AG20443 (cell line): Measurements from ENCODE around the gene TAF1A.
A peak's percentile ranks its signal among the peaks of the same experiment; 100 is the strongest.

ENCODE experiments used
- DNase-seq: peaks from one replicate; pipeline ENCODE4 v3.0.0; 2012; ENCODE audit warnings: low spot score, mixed read lengths

The TAF1A gene

DNA sequence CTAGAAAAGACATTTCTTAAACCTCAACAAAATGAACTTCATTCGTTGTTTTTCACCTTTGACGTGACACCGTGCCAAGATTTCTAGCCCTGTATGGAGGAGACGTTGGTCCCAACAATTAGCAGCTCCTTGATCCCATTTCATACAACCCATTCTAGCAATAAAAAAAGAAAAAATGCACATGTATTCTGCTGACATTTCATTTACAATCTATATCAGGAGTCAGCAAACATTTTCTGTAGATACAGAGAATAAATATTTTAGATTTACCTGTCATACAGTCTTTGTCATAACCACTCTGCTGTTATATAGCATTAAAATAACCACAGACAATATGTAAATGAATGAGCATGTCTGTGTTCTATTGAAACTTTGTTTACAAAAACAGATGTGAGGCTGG, 7.0 kb upstream of the TAF1A start:
- no peak for DNase-seq

DNA sequence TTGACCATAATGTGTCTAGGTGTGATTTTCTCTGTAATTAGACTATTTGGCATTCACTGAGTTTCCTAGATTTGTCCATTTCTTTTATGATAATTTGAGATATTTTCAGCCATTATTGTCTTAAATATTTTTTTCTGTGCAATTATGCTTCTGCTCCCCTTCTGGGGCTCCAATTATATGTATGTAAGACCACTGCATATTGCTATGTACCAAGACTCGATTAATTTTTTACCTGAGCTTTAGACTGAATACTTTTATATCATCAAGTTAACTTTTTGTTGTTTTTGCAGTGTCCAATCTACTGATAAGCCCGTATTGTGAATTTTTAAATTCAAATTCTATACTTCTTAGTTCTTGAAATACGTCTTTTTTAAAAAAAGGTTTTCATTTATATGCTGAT, 5.1 kb upstream of the TAF1A start:
- no peak for DNase-seq

DNA sequence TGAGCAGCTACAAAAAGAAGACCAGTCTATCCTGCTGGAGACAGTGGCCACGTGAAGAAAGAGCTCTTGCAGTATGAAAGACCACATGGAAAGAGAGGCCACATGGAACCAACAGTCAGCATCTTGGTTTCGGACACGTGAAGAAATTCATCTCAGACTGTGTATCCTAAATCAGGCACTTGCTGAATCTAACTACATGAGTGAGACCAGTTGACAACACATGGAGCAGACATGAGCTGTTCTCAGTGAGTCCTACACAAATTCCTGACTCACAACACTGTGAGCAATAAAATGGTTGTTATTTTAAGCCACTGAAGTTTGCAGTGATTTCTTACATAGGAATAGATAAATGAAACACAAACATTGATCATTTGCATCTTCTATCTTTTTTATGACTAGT, 2.4 kb upstream of the TAF1A start:
- peak; percentile 18 for DNase-seq

DNA sequence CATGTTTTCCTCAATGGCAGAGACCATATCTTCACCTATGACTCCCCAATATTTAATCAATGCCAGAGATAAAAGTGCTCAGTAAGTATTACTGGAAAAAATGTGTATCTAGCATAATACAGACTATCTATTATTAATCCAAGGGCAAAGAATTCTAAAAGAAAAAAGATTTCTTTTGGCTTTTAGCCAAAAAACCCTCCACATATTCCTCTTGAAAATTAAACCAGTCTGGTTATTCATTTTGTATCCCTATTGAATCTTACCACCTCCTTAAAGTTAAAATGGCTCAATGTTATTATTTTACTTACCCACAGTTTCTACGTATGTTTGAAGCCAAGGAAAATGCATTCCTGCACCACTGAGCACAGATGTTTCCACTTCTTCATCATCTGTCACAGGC, 1.6 kb downstream of the TAF1A start:
- no peak for DNase-seq

DNA sequence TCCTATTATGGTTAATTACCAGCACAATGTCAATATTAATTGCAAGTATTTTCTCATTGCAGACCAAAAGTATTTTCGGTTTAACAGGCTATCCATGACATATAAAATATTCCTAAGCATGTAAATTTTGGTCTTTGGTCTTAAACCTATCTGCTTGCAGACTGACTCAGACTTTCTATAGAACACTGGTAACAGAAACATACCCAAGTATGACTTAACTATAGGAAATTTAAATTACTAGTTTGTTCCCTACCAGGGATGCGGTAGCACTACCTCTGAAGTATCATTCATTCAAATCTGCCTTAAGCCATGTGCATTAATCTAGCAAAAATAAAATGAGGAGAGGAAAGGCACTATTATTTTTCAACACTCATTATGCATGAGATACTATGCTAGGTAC, 2.9 kb downstream of the TAF1A start:
- no peak for DNase-seq

GRCh38 chr1:222583079-222583478, 6.7 kb downstream of the TAF1A start:
- DNase-seq, result no peak

DNA sequence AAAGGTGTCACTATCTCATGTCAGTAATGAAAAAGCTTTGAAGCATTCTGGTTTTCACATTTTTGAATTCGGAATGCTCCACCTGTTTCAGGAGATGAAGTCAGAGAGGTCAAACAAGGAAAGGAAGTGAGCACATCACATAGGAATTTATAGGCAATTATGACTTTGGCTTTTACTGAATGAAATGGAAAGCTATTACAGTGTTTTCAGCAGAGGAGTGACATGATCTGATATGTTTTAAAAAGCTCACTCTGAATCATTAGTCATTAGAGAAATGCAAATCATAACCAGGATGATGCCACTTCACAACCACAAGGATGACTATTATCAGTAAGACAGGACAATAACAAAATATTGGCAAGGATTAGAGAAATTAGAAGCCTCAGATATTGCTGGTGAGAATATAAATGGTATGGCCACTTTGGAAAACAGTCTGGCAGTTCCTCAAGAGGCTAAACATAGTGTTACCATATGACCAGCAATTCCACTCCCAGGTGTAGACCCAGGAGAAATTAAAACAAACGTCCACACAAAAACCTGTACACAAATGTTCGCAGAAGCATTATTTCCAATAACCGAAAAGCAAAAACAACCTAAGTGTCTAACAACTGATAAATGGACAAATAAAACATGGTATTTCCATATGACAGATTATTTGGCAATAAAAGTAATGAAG, 7.5 kb downstream of the TAF1A start:
- DNase-seq, result peak; percentile 13

GRCh38 chr1:222579316-222579715, 10.4 kb downstream of the TAF1A start:
- DNase-seq, result no peak

GRCh38 chr1:222570837-222571236, 18.9 kb downstream of the TAF1A start:
- no peak for DNase-seq

- DNase-seq, result no peak
These were observed 28.1 kb downstream of the TAF1A start for GRCh38 chr1:222561656-222562055.

DNA sequence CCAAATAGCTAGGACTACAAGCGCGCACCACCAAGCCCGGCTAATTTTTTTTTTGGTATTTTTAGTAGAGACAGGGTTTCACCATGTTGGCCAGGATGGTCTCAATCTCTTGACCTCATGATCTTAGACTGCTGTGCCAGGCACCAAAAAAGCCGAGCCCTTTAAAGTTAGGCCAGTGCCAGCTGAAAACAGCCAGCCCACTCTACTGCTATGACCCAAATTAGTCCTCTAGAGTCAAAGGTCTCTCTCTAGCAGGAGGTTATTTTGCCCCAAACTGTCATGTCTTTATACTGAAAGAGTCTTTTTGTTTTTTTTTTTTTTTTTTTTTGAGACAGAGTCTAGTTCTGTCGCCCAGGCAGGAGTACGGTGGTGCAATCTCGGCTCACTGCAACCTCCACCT, 32.2 kb downstream of the TAF1A start:
- DNase-seq, result no peak

DNA sequence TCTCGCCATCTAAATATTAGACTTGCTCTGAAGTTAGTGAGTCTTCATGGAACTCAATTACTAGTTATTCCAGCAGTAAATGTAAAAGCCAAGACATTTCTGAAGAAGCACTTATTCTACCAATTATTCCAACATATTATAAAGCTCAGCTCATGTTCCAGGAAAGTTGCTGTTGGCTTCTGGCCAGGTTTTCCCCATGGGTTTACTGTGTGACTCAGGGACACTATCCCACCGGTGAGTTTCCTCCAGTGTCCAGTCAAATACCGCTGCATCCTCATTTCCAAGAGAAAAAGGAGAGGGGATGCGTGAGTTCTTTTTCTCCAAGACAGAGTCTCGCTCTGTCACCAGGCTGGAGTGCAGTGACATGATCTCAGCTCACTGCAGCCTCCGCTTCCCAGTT, 32.6 kb downstream of the TAF1A start:
- no peak for DNase-seq

- no peak for DNase-seq
These were observed 33.6 kb downstream of the TAF1A start for GRCh38 chr1:222555992-222556615.

GRCh38 chr1:222554177-222554576, 35.6 kb downstream of the TAF1A start:
- DNase-seq, result no peak

DNA sequence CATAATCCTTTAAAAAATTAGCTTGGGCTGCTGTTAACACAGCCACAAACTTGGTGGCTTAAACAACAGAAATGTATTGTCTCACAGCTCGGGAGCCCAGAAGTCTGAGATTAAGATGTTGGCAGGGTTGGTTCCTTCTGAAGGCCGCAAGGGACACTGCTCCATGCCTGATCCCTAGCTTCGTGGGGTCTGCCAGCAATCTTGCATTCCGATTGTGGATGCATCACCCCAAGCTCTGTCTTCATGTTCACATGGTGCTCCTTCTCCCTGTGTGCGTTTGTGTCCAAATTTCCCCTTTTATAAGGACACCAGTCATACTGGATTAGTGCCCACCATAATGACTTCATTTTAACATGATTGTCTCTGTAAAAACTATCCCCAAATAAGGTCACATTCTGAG, 36.9 kb downstream of the TAF1A start:
- DNase-seq, result peak; percentile 52

GRCh38 chr1:222547944-222548671, 41.6 kb downstream of the TAF1A start, which contains the start of gene HHIPL2:
Gene HHIPL2, minus strand, starts transcription at chr1:222548104. Its CDS starts 60 bp downstream, at chr1:222548044.
- no peak for DNase-seq

- DNase-seq, result no peak
These were observed 42.5 kb downstream of the TAF1A start for GRCh38 chr1:222547260-222547614.

- peak; percentile 93 for DNase-seq
These were observed 43.0 kb downstream of the TAF1A start for GRCh38 chr1:222546548-222547259.

DNA sequence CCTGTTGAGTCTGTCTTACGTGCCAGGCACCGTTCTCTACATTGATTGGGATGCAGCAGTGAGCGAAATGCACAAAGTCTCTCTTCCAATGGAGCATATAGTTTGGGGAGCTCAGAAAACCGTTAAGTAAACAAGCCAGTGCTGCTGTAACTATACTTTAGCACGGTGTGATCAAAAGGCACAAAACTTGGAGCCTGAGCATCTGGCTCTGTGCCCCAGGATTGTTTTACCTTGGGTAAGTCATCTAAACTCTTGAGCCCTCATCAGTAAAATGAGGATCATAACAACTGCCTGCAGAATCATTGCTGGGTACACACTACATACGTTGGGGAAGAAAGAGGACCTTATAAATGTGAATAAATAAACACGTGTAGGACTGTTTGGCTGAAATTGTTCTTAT, 43.6 kb downstream of the TAF1A start:
- no peak for DNase-seq

DNA sequence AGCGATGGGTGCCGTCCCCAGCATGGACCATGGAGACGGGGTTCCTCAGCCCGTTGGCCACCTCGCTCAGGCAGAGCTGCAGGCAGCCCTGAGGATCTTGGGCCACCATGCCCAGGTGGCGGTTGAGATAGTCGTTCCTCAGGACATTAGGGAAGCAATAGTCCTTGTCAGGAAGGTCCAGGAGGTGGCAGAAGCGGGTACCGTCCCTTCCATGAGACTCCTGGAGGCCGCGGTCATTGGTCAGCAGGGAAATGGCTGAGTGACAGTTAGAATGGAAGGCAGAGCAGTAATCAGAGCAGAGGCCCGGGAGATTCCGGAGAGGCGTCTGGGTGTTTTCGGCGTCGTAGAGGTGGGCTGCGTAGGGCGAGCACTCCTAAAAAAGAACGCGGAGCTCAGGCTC, 45.9 kb downstream of the TAF1A start:
- DNase-seq, result no peak

DNA sequence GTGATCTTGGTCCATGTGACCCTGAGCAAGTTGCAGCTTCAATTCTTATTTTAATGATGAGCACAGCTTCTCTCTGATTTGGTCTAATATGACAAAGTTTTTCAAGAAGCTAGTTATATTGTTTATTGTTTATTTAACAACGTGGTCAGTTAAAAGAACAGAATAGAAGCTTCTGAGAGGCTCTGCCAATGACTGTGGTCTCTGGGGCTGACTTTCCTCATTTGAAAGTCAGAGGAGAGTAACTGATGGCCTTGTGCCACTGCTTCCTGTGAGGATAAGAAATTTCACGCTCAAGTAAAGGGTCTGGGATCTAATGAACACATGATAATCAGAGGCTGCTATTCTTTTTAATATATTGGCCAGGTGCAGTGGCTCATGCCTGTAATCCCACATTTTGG, 49.1 kb downstream of the TAF1A start:
- no peak for DNase-seq

- DNase-seq, result peak; percentile 24
These were observed 49.7 kb downstream of the TAF1A start for GRCh38 chr1:222539951-222540597.
